ENCODE data around the gene USH1C.

The USH1C gene

DNA sequence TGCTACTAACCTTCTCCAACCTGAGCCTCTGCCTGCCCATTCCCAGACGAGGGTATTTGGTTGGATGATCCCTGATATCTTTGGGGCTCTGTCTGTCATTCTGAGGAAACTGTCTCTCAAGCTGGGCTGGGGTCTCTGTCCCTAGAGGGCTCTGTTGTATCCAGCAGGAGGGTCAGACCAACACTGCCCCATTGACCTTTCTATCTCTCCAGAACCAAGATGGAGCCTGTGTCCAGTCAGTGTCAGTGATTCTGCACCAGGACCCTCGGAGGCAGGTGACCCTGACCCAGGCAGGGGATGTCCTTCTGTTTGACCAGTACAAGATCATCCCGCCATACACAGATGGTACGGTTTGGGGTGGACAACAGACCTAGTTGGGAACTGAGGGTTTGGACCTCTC, 24.7 kb upstream of the USH1C start:
- DNase-seq = no peak

DNA sequence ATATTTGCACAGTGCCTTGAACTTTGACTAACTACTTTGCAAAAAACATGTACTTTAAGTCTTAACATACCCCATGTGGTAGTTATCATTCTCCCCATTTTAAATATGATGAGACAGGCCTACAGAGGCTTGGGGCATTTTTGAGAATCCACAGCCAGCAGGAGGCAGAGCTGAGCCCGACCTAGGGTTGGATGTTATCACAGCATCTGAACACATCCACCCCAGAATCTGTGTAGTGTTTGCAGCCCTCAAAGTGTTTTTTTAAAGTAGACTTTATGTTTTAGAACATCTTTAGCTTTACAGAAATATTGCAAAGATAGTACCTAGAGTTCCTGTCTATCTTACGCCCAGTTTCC, 20.4 kb upstream of the USH1C start:
- peak; percentile 21 for DNase-seq

DNA sequence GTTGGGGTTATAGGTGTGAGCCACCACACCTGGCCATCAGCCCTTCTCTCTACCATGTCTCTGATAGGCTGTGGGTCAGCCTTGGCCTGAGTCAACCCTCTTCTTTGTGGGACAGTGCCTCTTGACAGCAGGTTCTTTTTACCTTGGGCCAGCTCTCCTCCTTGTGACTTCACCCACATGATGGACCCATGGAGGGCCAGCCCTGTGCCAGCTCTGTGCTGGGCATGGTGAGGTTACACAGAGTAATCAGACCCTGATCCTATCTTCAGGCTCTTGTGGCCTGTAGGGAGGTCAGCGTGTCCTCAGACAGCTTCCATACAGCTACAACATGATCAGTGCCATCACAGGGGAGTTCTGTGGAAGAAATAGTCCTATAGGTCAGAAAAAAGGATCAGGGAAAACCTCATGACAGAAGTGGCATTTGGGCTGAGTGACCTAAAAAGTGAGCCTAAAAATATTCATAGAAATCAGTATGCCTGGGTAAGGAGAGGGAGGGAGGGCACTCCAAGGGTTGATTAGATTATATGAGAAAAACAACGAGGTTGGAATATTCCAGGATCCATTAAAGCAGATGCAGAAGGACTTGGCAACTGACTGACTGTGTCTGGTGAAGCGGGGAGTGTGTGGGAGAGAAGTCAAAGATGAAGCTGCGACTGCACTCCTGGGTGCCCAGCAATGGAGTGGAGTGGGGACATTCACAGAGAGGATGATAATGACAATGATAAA, 19.9 kb upstream of the USH1C start:
- DNase-seq = no peak

DNA sequence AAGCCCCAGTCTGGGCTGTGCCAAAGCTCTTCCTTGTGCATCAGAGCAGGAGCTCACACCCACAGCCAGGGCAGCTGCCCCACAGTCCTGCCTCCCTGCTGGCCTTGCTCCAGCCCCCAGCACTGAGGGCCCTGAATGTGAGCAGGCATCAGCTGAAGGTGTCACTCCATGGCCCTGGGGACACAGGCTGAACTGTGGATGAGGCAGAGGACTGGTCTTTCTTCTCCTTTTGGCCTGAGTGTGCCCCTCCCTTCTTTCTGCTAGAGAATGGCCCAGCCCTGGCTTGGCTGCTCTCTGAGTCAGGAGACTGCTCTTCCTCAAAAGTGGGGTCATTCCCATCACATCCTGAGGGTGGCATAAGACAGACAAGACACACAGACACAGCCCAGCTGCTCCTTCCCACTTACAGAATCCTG, 19.0 kb upstream of the USH1C start:
- peak; percentile 54 for DNase-seq

DNA sequence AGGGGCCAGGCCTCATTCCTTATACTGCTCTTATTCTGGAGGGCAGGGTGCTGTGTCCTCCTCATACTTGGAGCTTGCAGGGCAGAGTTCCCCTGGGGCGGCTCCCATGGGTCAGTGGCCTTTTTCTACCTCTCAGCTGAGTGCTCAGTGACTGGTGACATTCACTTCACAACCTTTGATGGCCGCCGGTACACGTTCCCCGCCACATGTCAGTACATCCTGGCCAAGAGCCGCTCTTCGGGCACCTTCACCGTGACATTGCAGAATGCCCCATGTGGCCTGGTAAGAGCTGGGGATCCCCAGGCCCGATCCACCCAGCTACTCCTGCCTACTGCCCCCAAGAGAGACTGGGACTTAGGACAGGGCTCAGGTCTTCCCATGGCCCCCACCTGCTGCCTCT, 17.3 kb upstream of the USH1C start:
- DNase-seq = no peak

DNA sequence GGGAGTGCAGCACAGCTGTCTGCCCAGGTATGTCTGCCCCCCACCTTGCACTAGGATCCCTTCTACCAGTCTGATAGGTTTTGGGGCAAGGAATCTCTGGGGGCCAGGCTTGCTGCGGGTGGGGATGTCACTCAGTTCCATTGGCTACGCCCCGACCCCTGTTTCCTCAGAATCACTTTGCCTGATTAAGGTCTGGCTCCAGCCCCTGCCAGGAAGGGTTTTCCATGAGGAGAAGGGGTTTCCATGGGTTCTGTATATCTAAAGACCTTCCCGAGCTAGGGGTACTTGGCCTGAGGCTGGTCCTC, 16.8 kb upstream of the USH1C start:
- DNase-seq = no peak

DNA sequence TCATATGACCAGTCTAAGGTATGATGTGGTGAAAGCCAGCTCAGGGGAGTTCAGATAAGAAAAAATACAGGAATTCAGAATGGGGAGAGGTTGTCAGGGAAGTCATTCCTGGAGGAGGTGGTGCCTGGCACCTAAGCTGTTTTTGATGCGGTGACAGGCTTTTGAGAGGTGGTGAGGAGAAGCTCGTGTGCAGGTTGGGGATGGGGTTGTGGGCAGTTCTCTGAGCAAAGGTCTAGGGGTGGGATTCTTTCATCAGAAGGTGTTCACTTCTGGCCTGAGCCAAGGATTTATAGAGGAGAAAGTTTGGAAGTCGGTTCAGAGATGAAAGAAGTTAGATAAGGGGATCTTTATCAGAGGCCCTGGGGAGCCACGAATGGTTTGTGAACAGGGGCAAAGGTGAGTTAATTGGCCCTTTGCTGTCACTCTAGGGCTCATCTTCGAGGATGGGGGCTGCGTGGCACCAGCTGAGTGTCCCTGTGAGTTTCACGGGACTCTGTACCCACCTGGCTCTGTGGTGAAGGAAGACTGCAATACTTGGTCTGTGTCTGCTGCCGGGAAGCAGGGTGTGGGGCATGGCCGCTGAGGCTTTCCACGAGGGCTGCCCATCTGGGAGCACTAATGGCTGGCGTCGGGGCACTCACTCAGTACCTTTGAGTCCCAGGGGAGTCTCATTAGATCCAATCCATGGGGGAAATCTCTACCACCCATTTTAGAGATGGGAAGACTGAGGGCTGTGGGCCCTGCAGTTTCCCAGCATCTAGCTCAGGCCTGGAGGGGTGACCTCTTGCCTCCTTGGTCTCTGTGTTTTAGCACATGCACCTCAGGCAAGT, 16.3 kb upstream of the USH1C start:
- no peak for DNase-seq

DNA sequence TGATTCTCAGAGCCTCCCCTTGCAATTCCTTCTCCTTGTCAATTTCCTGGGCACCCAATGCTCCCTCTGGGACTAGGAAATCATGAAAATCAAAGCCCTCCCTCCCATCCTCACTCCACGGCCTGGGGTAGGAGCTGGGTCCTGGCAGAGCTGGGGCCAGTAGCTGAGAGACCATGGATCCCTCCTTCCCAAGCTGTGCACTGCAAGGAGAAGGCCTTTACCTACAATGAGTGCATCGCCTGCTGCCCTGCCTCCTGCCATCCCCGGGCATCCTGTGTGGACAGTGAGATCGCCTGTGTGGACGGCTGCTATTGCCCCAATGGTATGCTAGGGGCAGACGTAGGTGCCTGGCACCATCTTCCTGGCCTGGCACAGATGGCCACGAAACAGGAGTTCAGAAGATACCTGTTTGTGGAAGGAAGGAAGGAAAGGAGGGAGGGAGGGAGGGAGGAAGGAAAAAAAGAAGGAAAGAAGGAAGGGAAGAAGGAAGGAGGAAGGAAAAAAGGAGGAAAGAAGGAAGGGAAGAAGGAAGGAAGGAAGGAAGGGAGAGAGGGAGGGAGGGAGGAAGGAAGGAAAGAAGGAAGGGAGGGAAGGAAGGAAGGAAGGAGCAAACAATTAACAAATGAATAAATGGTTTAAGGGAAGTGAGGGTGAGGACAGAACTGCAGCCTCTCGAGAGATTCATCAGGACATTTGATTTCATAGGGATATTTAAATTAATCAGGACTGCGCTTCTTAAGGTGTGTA, 15.3 kb upstream of the USH1C start:
- DNase-seq = no peak

DNA sequence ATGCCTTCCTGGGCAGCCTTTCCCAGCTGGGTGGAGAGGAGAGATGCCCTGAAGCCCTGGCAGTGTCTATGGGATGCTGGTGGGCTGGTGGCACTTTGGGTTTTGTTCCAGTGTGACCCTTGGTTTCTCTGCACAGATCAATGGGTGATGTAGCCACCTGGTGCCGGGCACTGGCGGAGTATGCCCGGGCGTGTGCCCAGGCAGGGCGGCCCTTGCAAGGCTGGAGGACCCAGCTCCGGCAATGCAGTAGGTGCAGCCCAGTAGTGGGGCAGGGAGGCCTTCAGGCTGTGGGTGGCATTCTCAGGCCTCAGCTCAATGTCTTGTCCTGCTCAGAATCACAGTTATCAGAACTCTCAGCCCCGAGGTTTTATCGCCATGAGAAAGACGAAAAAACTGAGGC, 14.7 kb upstream of the USH1C start:
- no peak for DNase-seq

DNA sequence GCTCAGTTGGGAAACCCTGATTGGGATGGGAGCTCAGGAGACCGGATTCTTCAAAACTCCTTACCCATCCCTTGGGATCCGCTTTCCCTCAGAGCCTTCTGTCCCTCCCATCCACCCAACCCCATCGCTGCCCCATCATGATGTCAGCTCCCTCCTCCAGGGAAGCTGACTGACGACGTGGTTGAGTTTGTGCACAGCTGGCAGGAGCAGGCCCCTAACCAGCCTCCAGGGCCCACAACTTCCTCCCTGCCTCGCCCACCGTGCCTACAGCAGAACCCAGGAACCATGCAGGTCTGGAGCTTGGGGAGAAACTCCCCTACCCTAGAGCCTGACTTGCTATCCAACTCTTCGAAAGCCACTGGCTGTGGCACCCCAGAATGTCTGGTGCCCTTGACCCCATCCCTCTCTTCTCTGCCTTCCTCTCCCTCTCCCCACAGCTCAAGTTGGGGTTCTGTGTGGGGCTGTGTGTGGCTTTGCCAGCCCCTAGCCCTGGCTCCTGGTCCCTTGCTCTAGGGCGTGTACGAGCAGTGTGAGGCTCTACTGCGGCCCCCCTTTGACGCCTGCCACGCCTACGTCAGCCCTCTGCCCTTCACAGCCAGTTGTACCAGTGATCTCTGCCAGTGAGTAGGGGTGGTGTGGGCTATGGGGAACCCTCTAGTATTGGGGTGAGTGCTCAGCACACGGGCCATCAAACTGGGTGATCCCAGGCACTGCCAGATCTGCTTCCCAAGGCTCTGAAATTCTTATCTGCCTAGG, 14.0 kb upstream of the USH1C start:
- no peak for DNase-seq

DNA sequence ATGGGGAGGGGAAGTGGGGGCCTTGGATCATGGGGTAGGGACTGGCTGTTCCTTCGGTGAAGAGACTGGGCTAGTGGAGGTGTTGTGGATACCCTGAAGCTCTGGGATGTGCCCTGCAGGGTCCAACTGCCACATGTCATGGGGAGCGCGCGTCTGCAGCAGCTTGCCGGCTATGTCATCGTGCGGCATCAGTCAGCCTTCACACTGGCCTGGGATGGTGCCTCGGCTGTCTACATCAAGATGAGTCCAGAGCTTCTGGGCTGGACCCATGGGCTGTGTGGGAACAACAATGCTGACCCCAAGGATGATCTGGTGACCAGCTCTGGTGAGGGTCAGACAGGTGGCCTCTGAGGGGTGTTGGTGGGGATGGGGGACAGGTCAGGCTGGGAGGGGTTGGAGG, 12.8 kb upstream of the USH1C start:
- no peak for DNase-seq

DNA sequence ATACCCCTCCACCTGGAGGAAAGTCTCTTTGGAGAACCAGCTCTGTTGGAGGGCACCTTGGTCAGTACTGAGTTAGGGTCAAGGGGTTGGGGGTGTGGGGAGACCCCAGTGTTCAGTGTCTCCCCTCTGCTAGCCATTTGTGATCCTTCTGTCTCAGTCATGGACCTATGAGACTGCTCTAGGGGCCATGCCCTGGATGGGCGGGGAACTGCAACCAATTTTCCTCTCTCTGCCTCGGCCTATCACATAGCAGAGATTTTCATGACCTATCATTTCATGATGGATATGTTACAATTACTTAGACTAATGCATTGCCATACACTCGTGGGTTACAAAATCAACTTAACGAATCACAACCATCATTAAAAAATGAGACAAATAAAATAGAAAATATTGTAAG, 10.3 kb upstream of the USH1C start:
- DNase-seq = peak; percentile 12

DNA sequence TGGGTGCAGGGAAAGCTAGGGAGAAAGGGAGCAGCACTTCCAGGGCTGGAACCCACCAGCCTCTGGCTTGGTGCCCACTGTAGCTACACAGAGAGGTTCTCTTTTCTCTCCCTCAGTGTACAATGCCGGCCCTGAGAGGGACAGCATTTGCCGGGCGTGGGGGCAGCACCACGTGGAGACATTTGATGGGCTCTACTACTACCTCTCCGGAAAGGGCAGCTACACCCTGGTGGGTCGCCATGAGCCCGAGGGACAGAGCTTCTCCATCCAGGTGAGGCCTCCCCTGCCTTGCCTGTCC, 9.0 kb upstream of the USH1C start:
- DNase-seq = no peak

DNA sequence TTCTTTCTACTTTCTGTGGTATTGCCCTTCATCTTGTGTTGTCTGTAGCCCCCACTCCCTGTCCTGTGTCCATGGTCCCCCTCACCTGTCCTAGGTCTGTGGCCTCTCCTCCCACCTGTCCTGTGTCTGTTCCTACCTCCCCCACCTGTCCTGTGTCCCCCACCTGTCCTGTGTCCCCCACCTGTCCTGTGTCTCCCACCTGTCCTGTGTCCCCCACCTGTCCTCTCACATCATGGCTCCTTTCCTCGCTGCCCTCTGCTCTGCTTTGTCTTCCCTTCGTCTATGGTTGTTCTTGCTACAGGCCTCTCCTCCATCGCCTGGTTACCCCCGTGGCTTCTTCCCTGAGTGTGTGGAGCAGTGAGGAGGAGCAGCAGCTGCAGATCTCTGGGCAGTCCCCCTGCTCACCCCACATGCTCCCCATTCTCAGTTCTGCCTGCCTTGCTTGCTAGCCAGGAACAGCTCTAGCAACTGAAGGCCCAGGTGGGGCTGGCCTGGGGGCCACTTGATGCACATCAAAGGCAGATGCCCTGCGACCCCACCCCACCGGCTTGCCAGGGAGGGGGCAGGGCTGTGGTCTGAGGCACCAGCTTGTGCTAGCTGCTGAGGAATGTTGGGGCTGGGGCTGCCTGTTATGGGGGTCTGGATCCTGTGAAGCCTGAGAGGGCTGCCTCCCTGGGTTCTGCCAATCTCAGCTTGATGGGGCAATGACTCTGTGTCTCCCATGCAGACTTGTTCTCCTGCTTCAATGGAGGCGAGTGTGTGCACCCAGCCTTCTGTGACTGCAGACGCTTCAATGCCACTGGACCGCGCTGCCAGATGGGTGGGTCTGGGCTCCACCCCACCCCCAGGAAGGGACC, 8.4 kb upstream of the USH1C start:
- no peak for DNase-seq

DNA sequence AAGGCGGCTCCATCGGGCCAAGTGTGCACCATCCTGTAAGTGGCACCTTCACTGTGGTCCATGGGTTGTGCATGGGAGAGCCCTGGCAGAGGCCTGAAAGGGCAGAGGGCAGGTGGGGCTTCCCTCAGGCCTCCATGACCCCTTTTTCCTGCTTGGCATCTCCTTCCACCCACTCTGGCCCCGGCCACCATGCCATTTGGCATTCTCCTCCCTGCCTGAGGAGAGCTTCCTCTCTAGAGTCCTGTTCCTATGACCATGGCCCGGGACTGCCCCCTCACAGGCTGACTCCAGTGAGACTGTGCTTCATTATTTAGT, 7.8 kb upstream of the USH1C start:
- DNase-seq = no peak

DNA sequence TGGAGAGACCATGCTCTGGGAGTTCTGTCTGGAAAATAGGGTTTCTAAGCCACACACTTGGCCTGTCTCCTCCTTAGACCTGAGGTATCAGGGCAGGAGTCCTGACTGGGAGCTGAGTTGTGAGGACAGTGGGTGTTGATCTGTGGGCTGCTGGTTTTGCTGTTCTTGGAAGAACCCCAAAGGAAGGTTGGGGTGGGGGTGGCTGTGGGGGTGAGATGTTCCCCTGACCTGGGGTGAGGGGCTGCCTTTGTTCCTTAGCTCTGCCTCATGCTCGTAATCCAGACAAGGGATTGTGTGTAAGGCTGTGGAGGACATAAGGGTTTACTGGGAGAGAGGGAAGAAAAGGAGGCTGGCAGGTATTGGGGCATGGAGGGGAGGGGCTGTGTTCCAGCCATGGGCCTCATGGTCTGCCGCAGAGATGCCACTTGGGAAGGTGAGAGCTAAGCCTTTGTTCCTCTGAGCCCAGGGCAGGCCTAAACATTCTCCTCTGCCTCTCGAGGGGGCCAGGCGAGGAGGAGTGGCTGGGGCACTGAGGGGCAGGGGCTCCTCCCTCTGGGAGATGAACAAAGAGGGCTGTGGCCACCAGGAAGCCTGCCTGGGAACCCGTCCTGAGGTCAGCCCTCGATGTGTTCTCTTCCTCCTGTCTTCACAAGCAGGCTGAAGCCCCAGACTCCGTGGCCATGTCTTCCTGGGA, 7.3 kb upstream of the USH1C start:
- no peak for DNase-seq

DNA sequence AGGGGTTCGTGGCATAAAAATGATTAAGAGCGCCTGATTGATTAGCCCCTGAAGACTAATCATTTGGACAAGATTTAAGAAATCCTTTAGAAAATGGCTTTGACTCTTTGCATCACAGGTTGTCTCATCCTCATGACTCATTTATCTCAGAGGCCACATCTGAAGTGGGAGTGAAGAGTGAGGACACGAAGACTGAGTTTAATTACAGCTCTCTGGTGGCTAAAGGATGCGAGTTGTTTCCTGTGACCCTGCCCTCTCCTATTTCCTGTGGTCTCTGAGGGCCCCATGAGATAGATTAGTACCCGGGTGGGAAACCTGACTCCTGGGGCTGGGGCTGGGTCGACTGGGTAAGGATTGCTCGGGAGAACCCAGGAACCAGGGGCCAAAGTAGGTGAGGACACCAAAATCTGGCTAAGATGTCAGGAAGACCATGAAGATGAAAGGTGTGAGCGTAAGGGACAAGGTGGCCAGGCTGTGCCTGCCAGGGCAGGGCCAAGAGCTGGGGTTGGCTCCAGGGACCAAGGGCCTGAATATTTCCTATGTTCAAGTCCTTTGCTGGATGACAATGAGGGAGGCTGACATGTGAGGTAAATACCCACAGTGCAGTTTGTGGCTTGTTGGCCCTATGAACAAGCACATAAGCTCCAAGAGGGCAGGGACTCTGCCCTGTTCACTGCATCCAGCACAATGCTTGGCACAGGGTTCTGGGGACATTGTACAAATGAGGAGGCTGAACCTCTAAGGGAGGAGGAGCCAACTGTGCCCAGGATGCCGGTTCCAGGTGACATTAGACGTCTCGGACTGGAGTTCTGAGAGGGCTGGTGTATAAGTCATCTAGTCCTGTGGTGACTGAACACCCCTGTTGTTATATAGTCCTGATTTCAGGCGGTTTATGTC, 6.5 kb upstream of the USH1C start:
- peak; percentile 57 for DNase-seq

DNA sequence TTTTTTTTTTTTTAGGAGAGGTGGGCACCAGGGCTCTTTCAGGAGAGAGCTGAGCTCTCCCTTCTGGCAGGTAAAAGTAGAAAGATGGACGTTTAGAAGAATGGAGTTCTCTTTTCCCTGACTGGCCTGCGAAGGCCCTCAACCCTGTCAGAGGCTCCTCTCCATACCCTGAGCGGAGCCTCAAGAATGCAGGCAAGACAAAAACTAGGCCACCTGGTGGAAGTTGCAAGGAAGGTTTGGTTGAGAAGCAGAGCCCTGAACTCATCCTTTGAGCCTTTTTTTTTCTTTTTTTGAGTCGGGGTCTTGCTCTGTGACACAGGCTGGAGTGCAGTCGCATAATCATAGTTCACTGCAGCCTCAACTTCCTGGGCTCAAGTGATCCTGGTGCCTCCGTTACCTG, 4.2 kb upstream of the USH1C start:
- peak; percentile 37 for DNase-seq

DNA sequence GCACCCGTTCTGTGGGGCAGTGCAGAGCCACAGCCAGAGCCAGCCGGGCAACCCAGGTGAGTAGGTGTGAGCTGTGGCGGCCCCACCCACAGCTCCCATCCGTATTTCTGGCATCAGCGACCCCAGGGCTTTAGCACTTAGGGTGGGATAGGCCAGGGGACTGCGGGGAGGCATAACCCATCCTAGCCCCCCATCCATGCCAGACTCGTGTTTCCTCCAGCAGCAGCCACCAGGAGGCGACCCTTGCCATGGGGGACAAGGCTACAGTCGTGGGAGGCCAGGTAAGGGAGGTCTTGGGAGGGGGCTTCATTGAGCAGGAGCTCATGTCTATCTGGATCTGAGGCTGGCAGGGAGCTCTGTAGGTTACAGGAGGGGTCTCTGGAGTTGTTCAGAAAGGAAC, 3.7 kb upstream of the USH1C start:
- no peak for DNase-seq

DNA sequence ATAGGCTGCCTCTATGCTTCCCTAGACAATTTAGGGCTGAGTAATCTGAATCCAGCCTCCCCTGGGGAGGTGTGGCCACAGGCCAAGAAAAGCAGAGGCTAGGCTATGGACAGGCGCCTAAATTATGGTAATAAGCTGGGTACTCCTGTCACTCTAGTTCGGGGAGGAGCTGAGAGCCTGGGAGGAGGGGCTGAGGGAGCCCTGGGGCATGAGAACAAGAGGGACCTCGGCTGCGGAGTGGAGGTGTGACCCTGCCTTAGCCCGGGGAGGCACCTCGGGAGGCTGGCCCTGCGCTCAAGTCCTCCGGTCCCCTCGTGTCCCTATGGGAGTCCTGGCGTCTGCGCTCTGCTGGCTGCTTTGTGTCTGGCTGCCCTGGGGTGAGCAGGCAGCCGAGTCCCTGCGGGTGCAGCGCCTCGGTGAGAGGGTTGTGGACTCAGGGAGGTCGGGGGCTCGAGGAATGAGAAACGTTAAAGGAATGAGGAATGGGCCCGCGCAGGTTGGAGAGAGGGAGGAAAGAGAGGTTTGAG, 2.9 kb upstream of the USH1C start, which contains the start of gene OTOG:
TSS of gene OTOG (plus strand) at position 209 of the 527 bp plus-strand sequence. CDS start at position 323, 114 bp downstream.
- peak; percentile 23 for DNase-seq

DNA sequence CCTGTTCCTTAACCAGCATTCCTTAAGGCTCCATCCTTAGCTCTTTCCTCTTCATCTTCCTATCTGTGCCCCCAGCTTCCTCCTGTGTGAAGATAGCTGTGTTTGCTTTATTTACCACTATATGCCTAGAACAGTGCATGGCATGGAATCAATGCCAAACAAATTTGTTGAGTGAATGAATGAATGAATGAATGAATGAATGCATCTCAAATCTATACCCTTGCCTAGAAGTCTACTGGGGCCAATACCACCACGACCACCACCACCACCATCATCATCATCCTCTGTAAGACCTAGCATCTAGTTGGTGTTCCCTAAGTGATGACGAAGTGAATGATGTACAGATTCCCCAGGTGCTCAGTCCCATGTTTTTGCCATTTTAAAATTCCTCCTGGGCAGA, 2.0 kb upstream of the USH1C start:
- no peak for DNase-seq
